Activated CD8-positive, alpha-beta memory T cell treated with anti-CD3 and anti-CD28 coated beads, Interleukin-2, amount 50 U/mL, for 4 hours (primary cell): ENCODE results near the gene NAT9.

Experiments
- DNase-seq: peaks from one replicate; pipeline ENCODE4 v3.0.0-alpha.2; 2020

Gene NAT9

DNA sequence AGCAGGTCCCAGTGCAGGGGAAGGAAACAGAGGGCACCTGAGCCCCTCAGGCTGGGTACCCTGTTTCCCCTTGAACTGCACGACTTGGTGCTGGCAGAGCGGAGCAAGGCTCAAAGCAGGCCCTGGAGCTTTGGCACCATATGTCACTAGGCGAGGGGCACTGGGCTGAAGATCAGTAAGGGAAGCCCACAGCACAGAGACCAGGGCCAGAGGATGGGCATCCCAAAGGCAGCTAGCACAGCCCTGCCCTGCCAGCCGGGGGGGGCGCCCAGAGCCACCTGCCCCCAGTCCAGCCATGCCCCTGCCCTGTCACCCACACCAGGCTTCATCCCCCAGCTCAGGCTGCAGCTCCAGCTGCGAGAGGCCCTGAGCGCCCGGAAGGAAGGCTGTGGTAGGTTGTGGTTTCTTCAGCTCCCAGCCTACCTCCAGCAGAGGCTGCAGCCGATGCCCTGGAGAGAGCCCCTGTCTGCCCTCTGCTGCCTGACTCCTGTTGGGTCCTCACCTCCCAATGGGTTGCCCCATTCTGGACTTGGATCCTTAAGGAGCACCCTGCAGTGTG lies 16.8 kb downstream of the NAT9 start:
- no peak for DNase-seq

DNA sequence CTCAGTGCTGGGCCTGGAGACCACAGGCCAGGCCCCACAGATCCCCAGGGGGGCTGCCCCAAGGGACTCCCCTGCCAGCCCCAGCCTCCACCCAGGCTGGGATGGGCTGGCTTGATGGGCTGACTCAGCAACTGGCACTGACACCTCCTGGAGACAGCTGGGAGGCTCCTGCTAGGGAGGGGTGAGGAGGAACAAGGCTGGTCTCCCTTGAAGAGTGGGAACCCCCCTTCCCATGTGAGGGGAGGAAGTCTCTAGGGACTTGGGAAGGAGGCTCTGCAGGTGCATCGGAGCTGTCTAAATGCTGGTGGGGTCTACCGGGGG lies 17.3 kb downstream of the NAT9 start:
- no peak for DNase-seq

DNA sequence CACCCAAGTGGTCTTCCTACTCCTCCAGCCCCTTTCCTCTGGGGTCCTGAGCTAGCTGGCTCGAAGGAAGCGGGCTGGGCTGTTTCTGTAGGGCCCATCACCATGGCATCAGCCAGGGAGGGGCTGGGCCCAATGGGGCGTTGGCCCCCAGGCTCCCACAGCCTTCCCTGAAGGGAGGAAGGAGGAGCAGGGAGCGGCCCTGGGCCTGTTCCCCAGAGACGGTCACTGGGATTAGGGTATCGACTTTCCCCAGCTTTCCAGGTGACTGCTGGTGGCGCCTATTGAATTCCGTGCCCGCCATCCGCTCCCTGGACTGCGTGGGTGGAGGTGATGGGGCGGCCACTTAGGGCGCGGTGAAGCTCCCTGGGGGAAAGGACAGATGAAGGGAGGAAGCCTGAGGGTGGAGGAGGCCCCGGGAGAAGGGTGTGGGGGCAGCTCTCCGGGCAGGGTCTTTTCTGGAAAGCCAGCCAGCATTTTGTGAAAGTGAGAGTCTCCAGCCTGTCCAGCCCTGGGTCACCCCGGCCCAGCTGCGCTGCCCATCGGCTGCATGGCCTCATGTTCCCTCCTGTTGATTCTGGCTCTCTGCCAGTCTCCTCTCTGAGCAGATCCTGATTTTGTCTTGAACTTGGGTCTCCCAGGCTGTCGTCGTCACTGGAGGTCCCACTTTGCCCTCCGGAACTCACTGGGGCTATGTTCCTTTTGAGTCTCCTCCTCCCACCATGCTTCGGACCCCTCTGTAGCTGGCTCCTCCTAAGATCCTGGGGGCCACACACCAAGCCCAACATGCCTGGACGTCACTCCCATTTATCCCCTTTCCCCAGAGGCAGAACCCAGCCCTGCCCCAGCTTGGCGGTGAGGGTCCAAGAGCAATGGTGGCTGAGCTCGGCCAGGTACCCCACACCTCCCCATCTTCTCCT lies 18.0 kb downstream of the NAT9 start:
- DNase-seq: no peak

DNA sequence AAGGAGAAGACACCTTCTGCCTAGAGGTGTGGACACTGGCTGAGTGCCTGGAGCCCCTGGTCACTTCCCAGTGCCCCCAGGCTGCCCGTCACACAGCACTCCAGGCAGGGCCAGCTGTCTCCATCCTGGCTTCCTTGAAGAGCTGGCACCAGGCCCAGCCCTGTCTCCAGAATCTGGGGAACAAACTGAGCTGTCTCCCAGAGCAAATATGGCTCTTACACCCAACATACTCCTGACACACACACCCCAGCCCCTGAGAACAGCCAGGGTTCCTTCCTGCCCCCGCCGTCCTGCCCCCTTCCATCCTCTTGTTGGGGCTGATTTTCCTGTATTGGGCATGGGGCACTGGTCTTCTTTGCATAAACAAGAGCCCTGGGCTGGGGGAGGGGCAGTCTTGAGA lies 18.6 kb downstream of the NAT9 start:
- no peak for DNase-seq

DNA sequence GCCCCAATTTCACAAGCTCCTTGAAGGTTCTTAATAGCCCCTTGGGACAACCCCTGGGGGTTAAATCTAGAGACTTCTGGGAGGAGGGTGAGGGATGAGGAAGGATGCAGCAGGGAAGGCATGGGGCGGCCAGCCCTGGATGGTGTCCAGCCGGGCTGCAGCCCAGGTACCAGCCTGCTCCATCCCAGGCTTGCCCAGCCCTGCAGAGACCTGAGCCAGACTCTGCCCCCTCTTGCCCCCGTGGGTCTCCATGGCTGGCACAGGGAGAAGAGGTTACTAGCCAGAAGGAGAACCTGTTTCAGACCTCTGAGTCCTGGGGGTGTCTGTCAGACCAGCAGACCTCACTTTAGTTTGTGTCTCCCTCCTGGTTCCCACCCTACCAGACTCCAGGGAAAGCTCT lies 19.3 kb downstream of the NAT9 start:
- no peak for DNase-seq

DNA sequence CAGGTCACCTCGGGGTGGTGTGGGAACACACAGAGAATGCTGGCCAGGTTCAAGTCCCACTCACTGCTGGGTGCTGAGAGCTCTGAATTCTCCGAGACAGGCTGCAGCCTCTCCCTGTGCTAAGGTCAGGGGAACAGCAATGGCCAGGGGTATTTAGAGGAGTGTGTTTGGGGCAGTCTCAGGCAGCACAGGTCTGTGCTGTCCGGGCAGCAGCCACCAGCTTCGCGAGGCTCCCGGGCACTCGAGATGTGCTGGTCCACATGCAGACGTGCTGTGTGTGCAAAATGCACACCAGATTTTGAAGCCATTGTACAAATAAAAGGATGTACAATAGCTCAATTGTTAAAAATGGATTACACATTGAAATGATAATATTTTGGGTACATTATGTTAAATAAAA lies 20.6 kb downstream of the NAT9 start:
- no peak for DNase-seq

DNA sequence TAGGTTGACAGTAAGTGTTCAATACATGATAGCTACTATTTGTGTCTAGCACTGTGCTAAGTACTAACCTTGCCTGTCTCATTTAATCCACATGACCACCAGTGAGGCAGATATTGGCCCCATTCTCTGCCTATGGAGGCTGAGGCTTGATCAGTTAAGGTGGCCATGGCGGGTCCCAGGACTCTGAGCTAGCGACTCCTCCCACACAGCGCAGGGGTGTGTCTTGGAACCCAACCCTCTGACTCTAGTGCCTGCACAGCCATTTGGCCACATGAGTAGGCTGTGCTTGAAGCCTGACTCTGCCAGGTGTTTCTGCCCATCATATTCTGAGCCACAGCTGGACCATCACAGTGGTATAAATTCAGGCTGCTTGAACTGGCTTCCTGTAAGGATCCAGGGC lies 21.3 kb downstream of the NAT9 start:
- no peak for DNase-seq

DNA sequence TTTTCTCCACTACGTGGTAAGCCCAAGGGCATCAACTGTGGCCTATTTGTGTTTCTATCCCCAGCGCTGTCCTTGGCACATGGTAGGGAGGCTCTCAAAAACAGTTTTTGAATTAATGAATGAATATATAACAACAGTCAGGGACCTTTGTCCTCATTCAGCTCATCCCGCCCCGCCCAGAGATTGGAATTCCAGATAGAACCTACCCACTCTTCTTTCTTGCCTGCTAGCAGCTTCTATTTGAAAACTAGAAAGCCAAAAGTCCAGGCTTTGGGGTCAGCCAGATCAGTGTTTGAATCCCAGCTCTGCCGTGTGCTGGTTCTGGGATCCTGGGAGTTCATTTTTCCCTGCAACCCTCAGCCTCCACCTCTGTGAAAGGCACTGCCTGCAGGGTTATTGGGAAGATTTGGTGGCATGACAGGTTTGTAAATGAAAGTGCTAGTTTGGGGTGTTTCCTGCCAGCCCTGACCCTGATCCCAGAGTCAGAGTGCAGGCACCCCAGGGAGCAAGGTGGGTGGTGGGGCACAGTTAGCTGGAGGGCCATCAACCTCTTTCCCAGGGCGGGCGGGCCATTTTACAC lies 23.2 kb downstream of the NAT9 start:
- no peak for DNase-seq

DNA sequence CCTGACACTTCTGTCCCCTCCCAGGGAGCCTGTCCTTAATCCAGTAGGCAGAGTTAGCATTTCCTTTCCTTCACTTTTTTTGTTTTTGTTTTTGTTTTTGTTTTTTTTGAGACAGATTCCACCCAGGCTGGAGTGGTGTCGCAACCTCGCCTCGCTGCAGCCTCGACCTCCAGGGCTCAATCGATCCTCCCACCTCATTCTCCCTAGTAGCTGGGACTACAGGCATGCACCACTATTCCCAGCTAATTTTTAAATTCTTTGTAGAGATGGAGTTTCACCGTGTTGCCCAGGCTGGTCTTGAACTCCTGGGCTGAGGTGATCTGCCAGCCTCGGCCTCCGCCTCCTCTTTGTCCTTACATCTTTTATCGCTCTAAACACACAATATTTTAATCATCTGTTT lies 23.7 kb downstream of the NAT9 start:
- no peak for DNase-seq

DNA sequence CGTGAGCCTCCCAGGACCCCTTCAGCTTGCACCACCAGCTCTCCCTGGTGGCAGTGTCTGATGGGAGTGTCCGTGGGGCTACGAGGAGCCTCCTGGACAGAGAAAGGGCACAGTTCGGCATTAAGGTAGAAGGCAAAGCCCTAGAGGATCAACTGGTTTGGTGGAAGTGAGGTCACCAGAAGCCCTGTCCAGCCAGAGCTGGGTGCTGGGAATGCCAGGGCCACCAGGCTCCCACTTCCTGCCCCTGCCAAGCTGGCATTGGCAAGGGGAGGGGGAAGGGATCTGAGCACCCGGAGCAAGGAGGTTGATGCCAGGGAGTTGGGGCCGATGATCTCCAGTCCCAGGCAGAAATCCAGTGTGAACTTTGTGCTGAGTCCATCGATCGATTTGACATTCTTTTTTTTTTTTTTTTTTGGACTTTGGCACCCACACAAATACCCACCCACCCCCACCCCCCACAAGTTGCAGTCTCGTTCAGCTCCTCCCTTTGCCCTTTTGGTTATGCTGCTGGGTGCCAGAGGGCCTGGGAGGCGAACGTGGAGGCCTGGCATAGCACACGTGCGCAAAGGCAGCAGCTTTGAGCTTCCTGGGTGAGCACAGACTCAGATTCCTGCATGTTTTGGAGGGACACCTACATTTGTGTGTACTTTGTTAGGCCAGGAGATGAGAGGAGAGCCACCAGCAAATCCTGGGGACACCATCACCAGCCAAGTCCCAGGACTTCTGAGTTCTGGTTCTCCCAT lies 25.6 kb downstream of the NAT9 start:
- no peak for DNase-seq

DNA sequence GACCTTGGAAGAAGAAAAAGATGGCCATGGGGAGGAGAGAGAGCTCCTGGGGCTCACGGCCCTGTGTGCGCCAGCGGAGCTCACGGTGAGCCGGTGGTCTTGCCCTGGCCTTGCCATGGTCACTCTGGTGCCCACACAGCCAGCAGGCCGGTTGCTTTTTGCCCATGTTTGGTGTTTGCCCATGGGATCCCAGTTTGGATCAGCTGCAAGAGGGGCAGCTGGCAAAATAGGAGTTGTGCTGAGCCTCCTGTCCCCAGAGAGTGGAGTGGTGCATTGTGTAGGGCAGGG lies 26.2 kb downstream of the NAT9 start:
- DNase-seq: no peak

DNA sequence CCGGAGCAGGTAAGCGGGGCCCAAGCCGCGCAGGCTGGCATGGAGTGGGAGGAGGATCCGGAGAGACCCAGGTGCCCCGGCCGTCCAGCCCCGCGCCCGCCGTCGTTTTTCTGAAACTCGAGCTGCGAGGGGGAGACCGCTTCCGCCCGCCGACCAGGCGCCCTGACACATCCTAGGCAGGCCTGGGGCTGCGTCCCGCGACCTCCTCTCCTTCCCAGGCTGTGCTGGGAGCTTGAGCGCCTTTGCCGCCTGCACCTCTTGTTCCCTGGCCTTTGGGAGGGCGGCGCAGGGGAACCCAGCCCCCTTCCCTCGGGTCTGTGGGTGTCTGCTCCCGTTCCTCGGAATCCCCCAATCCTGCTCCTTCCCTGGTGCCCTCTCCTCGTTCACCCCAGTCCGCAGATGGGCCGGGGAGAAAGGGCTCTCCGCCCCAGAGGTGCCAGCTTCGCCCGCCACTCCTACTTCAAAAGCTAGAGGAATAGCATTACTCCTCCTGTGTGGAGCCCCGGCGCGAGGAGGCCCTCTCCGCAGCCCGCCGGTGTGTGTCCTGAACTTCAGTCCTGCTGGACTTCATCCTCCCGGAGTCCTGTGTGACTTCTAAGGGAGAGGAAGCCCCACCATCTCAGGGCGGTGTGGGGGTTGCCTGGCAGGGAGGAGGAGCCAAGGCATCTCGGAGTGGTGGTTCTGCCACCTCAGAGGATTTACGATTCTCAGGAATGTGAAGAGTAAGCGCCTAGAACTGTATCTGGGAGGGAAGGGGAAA lies 26.7 kb downstream of the NAT9 start:
- DNase-seq: peak; percentile 51

DNA sequence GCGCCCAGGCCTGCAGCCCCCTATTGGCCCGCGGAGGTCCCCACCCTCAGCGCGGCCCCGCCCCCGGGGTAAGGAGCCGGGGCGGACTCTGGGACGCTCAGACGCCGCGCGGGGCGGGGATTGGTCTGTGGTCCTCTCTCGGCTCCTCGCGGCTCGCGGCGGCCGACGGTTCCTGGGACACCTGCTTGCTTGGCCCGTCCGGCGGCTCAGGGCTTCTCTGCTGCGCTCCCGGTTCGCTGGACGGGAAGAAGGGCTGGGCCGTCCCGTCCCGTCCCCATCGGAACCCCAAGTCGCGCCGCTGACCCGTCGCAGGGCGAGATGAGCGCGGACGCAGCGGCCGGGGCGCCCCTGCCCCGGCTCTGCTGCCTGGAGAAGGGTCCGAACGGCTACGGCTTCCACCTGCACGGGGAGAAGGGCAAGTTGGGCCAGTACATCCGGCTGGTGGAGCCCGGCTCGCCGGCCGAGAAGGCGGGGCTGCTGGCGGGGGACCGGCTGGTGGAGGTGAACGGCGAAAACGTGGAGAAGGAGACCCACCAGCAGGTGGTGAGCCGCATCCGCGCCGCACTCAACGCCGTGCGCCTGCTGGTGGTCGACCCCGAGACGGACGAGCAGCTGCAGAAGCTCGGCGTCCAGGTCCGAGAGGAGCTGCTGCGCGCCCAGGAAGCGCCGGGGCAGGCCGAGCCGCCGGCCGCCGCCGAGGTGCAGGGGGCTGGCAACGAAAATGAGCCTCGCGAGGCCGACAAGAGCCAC lies 27.4 kb downstream of the NAT9 start, which contains the start of gene NHERF1:
Gene NHERF1, plus strand, starts transcription at position 100 of the 750 bp plus-strand sequence. Its CDS starts 219 bp downstream, at position 319.
- peak; percentile 95 for DNase-seq

DNA sequence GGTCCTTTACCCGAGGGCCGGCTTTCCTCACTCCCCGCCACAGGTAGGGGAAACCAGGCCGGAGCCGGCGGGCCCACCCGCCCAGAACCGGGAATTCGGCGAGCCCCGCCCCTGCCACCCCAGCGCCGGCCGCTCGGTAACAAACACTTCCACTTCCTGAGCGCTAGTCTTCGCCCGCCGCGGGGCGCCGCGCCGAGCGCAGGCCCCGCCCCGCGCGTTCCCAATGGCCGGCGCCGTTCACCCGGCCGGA lies 27.9 kb downstream of the NAT9 start:
- DNase-seq: no peak

DNA sequence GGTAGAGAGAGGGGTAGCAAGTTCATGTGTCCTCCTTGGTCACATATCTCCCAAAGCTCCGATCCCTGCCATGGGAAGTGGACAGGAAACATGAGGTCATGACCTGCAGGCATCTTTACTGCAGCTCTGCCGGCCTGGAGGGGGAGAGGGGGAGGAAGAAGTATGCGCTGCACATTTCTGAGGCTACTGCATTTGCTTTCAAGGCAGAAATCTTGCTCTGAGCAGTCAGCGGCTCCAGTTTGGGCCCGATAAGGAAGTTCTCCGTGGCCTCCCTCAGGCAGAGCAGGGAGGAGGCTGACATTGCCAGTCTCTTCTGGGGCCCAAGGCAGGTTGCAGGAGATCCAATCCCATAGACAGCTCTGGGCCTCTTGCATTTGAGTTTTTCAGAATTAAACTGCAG lies 29.2 kb downstream of the NAT9 start:
- DNase-seq: no peak

DNA sequence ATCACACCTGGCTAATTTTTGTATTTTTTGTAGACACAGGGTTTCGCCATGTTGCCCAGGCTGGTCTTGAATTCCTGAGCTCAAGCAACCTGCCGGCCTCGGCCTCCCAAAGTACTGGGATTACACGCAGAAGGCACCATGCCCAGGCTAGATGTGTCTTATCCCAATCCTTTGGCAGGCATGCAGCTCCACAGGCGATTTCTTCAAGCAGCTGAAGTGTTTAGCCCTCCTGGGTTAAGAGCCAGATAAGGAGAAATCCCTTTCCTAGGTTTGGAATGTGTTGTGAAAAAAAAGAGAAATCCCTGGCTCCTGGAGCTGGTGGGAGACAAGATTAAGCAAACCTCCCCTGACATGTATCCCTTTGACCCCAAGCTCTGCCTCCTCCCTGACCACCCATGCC lies 29.8 kb downstream of the NAT9 start:
- DNase-seq: no peak

DNA sequence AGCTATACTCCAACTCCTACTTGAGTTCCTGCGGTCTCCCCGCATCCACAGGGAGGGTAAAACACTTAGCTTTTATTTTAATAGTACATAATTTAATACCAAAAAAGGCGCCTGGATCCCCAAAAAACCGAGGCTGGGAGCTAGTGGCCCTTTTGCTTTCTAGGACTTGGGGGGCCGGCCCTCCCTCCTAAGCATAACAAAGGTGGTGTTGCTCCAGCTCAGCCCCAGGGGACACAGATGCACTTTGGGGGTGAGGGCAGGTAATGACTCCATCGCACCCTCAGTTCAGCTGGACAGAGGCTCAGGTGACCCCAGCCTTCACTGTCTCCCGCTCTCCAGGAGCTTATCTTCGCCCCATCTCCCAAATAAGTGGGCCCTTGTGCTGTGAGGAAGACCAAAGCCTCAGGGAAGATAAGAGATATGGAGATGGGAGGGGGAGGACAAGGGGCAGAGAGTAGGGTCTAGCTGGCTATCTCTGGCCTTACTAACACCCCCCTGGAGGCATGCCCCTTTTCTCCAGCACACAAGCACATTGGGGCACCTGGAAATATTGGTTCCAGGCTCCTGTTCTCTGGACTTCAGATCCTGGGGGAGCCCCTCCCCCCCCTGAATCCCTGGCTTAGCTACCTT lies 30.5 kb downstream of the NAT9 start:
- DNase-seq: no peak

DNA sequence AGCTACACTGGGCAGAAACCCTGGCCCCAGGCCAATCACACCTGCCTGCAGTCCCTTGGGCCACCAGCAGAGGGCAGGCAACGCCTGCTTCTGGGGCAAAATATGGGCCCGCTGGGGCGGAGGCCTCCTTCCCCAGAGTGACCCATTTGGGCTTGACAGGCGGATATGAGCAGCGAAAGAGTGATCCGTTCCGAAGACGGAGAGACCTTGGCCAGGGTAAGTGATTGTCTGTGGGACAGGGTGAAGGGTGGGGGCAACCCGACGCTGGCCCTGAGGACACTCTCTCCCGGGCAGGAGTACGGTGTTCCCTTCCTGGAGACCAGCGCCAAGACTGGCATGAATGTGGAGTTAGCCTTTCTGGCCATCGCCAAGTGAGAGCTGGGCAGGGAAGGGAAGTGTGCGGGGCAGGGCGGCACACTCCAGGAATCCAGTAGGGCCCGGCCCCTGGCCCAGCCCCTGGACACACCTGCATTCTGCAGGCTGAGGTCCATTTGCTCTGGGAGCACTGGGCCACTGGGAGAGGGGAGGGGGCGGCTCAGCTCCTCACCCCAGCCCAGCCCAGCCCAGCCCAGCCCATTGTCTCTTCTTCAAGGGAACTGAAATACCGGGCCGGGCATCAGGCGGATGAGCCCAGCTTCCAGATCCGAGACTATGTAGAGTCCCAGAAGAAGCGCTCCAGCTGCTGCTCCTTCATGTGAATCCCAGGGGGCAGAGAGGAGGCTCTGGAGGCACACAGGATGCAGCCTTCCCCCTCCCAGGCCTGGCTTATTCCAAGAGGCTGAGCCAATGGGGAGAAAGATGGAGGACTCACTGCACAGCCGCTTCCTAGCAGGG lies 31.2 kb downstream of the NAT9 start:
- DNase-seq: peak; percentile 85

DNA sequence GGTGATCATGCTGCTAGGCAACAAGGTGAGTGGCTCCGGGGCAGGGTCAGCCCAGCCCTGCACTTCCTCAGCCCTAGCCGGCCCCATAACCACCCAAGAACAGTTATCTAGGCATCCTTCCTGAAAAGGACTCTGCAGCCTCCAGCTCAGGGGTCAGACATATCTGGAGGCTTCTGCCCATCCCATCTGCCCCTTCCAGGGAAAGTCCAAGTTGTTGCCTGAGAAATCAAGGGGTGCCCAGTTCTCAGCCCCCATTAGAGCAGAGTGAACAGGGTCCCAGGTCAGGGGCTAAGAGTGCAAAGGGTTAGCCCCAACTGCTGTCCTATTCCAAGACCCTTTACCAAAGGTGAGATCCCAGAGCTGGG lies 31.8 kb downstream of the NAT9 start:
- DNase-seq: no peak

DNA sequence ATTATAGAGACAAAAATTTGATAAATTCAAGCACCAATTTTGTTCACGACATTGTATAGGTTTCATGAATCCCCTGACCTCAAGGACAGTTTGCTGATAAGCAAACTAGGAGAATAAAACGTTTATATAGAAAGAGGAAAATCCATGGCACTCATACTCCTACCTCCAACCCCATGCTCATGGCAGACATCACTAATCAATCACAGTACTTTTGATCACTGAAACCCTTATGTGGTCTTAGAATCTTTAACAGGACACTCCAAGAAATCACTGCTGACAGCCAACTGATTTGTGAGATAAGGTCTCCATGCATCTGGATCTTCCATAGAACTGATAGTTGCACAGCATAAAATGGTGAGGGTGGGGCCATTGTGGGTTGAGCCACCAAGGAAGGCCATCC lies 32.4 kb downstream of the NAT9 start:
- no peak for DNase-seq

DNA sequence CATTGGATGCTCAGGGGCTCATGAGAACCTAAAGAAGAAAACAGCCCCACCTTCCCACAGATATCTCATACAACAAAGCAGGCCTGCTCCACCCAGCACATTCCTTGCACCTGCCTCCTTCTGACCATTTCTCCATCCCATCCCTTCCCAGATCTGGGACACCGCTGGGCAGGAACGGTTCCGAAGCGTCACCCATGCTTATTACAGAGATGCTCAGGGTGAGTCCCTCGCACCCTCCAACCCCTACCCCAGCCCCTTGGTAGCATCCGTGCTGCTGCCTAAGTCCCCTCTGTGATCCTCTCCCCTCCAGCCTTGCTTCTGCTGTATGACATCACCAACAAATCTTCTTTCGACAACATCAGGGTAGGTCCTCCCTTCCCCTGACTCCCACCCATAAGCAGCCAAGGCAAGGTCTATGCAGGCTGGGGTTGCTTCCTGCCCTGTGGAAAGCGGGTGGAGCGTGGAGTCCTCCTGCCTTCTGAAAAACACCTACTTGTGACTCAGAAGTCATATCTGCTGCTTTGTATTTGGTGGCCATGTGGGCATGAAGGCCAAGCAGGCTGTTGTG lies 33.1 kb downstream of the NAT9 start:
- no peak for DNase-seq
